GM23338 (cell line): ENCODE measurements around the gene PHLDB3. TPM values are rescaled to one million over a fixed set of nuclear protein-coding genes. Genes with fewer than 3 reads are reported as not detected.
A peak's percentile ranks its signal among the peaks of the same experiment; 100 is the strongest.

Experiments used
- ATAC-seq: fragments of 200-7000 bp; cut with Tn5 transposase; 3 replicates; pipeline ENCODE4 v1.9.1; 2020
- DNase-seq: peaks from one replicate; pipeline ENCODE4 v3.0.0-alpha.2; 2015; ENCODE audit warnings: low spot score
- H2AFZ ChIP-seq: fragments of 200-600 bp; sonication (generic); 2 replicates; pipeline ENCODE4 v1.8.0; 2016; ENCODE audit warnings: antibody characterized with exemption, mild to moderate bottlenecking, moderate library complexity
- H3F3A ChIP-seq: fragments of 200-600 bp; sonication (generic); replicated peaks from 2 replicates; pipeline ENCODE4 v1.8.0; 2017; ENCODE audit warnings: antibody characterized with exemption, mixed run types, low read depth
- H3K27ac ChIP-seq: fragments of 200-600 bp; sonication (generic); 2 replicates; pipeline ENCODE4 v1.6.1; 2016; ENCODE audit warnings: low read depth
- H3K27me3 ChIP-seq: fragments of 200-600 bp; sonication (generic); 2 replicates; pipeline ENCODE4 v1.8.0; 2016; ENCODE audit warnings: mild to moderate bottlenecking, mixed run types, moderate library complexity; ENCODE audit not compliant: insufficient read depth
- H3K36me3 ChIP-seq: fragments of 200-600 bp; sonication (generic); 2 replicates; pipeline ENCODE4 v1.8.0; 2016; ENCODE audit warnings: mild to moderate bottlenecking; ENCODE audit not compliant: insufficient read depth
- H3K4me1 ChIP-seq: fragments of 200-600 bp; sonication (generic); 2 replicates; pipeline ENCODE4 v1.8.0; 2016; ENCODE audit warnings: mild to moderate bottlenecking, moderate library complexity; ENCODE audit not compliant: insufficient read depth
- H3K4me2 ChIP-seq: fragments of 200-600 bp; sonication (generic); 2 replicates; pipeline ENCODE4 v1.7.1; 2017; ENCODE audit warnings: mixed run types
- H3K4me3 ChIP-seq: fragments of 200-600 bp; sonication (generic); 2 replicates; pipeline ENCODE4 v1.6.1; 2016; ENCODE audit warnings: mixed run types
- H3K79me2 ChIP-seq: fragments of 200-600 bp; sonication (generic); replicated peaks from 2 replicates; pipeline ENCODE4 v1.8.0; 2017; ENCODE audit warnings: mild to moderate bottlenecking; ENCODE audit not compliant: insufficient read depth
- H3K9me2 ChIP-seq: fragments of 200-600 bp; sonication (generic); 2 replicates; pipeline ENCODE4 v1.8.0; 2017; ENCODE audit not compliant: insufficient read depth
- H4K20me1 ChIP-seq: fragments of 200-600 bp; sonication (generic); replicated peaks from 2 replicates; pipeline ENCODE4 v1.8.0; 2017; ENCODE audit warnings: mild to moderate bottlenecking; ENCODE audit not compliant: insufficient read depth
- H3K27ac Mint-ChIP-seq: 2 replicates; pipeline ENCODE4 v1.8.0; 2020; ENCODE audit warnings: inconsistent platforms, mild to moderate bottlenecking, moderate library complexity, mixed read lengths
- H3K27me3 Mint-ChIP-seq: 3 replicates; pipeline ENCODE4 v1.8.0; 2022; ENCODE audit warnings: low read depth, mild to moderate bottlenecking, moderate library complexity, mixed read lengths, inconsistent platforms; ENCODE audit not compliant: insufficient read depth, poor library complexity
- H3K36me3 Mint-ChIP-seq: 3 replicates; pipeline ENCODE4 v1.8.0; 2021; ENCODE audit warnings: low read depth, mild to moderate bottlenecking, inconsistent platforms, moderate library complexity, mixed read lengths
- H3K4me1 Mint-ChIP-seq: 3 replicates; pipeline ENCODE4 v1.8.0; 2020; ENCODE audit warnings: mild to moderate bottlenecking, inconsistent platforms, mixed read lengths
- H3K4me3 Mint-ChIP-seq: 3 replicates; pipeline ENCODE4 v1.8.0; 2021; ENCODE audit warnings: moderate library complexity, mild to moderate bottlenecking, inconsistent platforms, mixed read lengths
- H3K9me3 Mint-ChIP-seq: 3 replicates; pipeline ENCODE4 v1.8.0; 2020; ENCODE audit warnings: moderate library complexity, mild to moderate bottlenecking, inconsistent platforms, mixed read lengths
- CREB1 ChIP-seq: fragments of 250-450 bp; sonication (Bioruptor Pico); IDR thresholded peaks from 2 replicates; pipeline ENCODE4 v1.5.0; 2020; ENCODE audit warnings: low read depth, mild to moderate bottlenecking, moderate library complexity
- EZH2 ChIP-seq: fragments of 200-600 bp; sonication (generic); IDR thresholded peaks from one replicate; pipeline ENCODE4 v1.8.0; 2017; ENCODE audit warnings: antibody characterized with exemption, mild to moderate bottlenecking, low read depth; ENCODE audit not compliant: unreplicated experiment
- EZH2phosphoT487 ChIP-seq: fragments of 200-600 bp; sonication (generic); IDR thresholded peaks from one replicate; pipeline ENCODE4 v1.8.1; 2018; ENCODE audit warnings: antibody characterized with exemption; ENCODE audit not compliant: unreplicated experiment
- JUNB ChIP-seq: IDR thresholded peaks from one replicate; pipeline ENCODE4 v1.6.1; 2016; ENCODE audit warnings: antibody characterized with exemption; ENCODE audit not compliant: unreplicated experiment
- POLR2AphosphoS5 ChIP-seq: IDR thresholded peaks from 2 replicates; pipeline ENCODE4 v1.6.1; 2016; ENCODE audit warnings: antibody characterized with exemption, low read depth
- ZNF331 ChIP-seq: fragments of 250-450 bp; sonication (Bioruptor Pico); IDR thresholded peaks from 2 replicates; pipeline ENCODE4 v1.5.0; 2020; ENCODE audit warnings: low read depth, mild to moderate bottlenecking, moderate library complexity
- polyA plus RNA-seq: library from polyadenylated mRNA; unstranded; fragments of >200 nt; fragmentation: Nextera tagmentation; extraction: Ambion mirVana; gene quantifications from 2 replicates; pipeline ENCODE4 v1.2.1, GENCODE V29; 2016
- total RNA-seq: library from RNA; depleted of rRNA; stranded (reverse); fragments of >200 nt; shearing (Covaris generic); gene quantifications from 2 replicates; pipeline ENCODE4 v1.2.3, GENCODE V29; 2014
- TF ChIP-seq, protein P1 (sequence below): IDR thresholded peaks from one replicate; pipeline ENCODE4 v1.6.1; 2018; ENCODE audit warnings: antibody characterized with exemption; ENCODE audit not compliant: unreplicated experiment
- TF ChIP-seq, protein P2 (sequence below): IDR thresholded peaks from 2 replicates; pipeline ENCODE4 v1.6.1; 2016; ENCODE audit warnings: antibody characterized with exemption
- TF ChIP-seq, protein P3 (sequence below), 2 experiments: fragments of 200-600 bp in 1 of 2; sonication (generic) in 1 of 2; conservative IDR thresholded peaks; 2 replicates each; pipeline versions ENCODE4 v1.5.1 to v1.6.1; 2016 to 2017; ENCODE audit warnings: antibody characterized with exemption in 2 of 2, low read depth in 2 of 2, mild to moderate bottlenecking in 2 of 2, moderate library complexity in 1 of 2

The PHLDB3 gene
- total and polyA plus RNA-seq, 2 experiments from 2014 or later = 6.3 to 15.4 TPM

- TF ChIP-seq, protein P1, sequence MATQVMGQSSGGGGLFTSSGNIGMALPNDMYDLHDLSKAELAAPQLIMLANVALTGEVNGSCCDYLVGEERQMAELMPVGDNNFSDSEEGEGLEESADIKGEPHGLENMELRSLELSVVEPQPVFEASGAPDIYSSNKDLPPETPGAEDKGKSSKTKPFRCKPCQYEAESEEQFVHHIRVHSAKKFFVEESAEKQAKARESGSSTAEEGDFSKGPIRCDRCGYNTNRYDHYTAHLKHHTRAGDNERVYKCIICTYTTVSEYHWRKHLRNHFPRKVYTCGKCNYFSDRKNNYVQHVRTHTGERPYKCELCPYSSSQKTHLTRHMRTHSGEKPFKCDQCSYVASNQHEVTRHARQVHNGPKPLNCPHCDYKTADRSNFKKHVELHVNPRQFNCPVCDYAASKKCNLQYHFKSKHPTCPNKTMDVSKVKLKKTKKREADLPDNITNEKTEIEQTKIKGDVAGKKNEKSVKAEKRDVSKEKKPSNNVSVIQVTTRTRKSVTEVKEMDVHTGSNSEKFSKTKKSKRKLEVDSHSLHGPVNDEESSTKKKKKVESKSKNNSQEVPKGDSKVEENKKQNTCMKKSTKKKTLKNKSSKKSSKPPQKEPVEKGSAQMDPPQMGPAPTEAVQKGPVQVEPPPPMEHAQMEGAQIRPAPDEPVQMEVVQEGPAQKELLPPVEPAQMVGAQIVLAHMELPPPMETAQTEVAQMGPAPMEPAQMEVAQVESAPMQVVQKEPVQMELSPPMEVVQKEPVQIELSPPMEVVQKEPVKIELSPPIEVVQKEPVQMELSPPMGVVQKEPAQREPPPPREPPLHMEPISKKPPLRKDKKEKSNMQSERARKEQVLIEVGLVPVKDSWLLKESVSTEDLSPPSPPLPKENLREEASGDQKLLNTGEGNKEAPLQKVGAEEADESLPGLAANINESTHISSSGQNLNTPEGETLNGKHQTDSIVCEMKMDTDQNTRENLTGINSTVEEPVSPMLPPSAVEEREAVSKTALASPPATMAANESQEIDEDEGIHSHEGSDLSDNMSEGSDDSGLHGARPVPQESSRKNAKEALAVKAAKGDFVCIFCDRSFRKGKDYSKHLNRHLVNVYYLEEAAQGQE = no peak
- TF ChIP-seq CREB1 (CRISPR knock-in tag) (no peak), EZH2phosphoT487 (no peak), JUNB (no peak)
- TF ChIP-seq, protein P2, sequence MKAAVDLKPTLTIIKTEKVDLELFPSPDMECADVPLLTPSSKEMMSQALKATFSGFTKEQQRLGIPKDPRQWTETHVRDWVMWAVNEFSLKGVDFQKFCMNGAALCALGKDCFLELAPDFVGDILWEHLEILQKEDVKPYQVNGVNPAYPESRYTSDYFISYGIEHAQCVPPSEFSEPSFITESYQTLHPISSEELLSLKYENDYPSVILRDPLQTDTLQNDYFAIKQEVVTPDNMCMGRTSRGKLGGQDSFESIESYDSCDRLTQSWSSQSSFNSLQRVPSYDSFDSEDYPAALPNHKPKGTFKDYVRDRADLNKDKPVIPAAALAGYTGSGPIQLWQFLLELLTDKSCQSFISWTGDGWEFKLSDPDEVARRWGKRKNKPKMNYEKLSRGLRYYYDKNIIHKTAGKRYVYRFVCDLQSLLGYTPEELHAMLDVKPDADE = no peak
Measured at GRCh38 chr19:43527860-43528622, 23.5 kb upstream of the PHLDB3 start (continued).

- peak; percentile 89 for DNase-seq
- Histone ChIP-seq H3K4me3 (peak within 1 kb of the TSS; percentile 96), H3K4me1 (peaks cover 8% of the 10 kb centered on the region; the same call in 1 of the 2 replicates), H3K79me2 (no peaks in the 10 kb centered on the region), H2AFZ (peak within 1 kb of the TSS; percentile 96), H3K27me3 (peaks cover 37% of the 10 kb centered on the region), H4K20me1 (no peaks in the 10 kb centered on the region), H3K36me3 (no peaks in the 10 kb centered on the region), H3F3A (peaks cover 3% of the 10 kb centered on the region; the same call in 1 of the 2 replicates), H3K4me2 (peak within 1 kb of the TSS; percentile 96), H3K27ac (no peak within 1 kb of the TSS), H3K9me2 (no peaks in the 10 kb centered on the region)
- TF ChIP-seq ZNF331 (no peak), EZH2 (peak; percentile 7), POLR2AphosphoS5 (peak; percentile 90), CREB1 (CRISPR knock-in tag) (0 out of 2 replicates have a peak, but pooled peaks have one; percentile 10)
- TF ChIP-seq, protein P3, sequence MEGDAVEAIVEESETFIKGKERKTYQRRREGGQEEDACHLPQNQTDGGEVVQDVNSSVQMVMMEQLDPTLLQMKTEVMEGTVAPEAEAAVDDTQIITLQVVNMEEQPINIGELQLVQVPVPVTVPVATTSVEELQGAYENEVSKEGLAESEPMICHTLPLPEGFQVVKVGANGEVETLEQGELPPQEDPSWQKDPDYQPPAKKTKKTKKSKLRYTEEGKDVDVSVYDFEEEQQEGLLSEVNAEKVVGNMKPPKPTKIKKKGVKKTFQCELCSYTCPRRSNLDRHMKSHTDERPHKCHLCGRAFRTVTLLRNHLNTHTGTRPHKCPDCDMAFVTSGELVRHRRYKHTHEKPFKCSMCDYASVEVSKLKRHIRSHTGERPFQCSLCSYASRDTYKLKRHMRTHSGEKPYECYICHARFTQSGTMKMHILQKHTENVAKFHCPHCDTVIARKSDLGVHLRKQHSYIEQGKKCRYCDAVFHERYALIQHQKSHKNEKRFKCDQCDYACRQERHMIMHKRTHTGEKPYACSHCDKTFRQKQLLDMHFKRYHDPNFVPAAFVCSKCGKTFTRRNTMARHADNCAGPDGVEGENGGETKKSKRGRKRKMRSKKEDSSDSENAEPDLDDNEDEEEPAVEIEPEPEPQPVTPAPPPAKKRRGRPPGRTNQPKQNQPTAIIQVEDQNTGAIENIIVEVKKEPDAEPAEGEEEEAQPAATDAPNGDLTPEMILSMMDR (conservative IDR thresholded peaks at IDR 0.05; ENCODE audit: low read depth in 2 of 2) = no peak
- peaks cover 23% of the 10 kb centered on the region for H3K27me3 Mint-ChIP-seq
- no peaks in the 10 kb centered on the region for H3K9me3 Mint-ChIP-seq
- ATAC-seq = peak; percentile 89
- H3K4me3 Mint-ChIP-seq = peak within 1 kb of the TSS; percentile 88
- no peak within 1 kb of the TSS for H3K27ac Mint-ChIP-seq
- peaks cover 11% of the 10 kb centered on the region for H3K4me1 Mint-ChIP-seq
- H3K36me3 Mint-ChIP-seq = no peaks in the 10 kb centered on the region
Measured at GRCh38 chr19:43526884-43527859, 22.6 kb upstream of the PHLDB3 start, which contains the start of gene ETHE1. ETHE1 (minus strand) TSS chr19:43527201; CDS start chr19:43527177, 24 bp downstream.
